SU-DHL-6 (cell line): ENCODE data around the gene TPGS1.

ENCODE experiments used
- EZH2phosphoT487 ChIP-seq: fragments of 200-600 bp; sonication (generic), shearing (Covaris generic); conservative IDR thresholded peaks from 2 replicates; pipeline ENCODE4 v1.6.1; 2018; ENCODE audit warnings: mild to moderate bottlenecking, antibody characterized with exemption, low read length, moderate library complexity, mixed read lengths
- TF ChIP-seq, protein P1 (sequence below): fragments of 200-600 bp; sonication (generic); IDR thresholded peaks from one replicate; pipeline ENCODE4 v1.5.1; 2017; ENCODE audit warnings: antibody characterized with exemption, mild to moderate bottlenecking, low read length, moderate library complexity; ENCODE audit not compliant: insufficient read depth, poor library complexity, severe bottlenecking

DNA sequence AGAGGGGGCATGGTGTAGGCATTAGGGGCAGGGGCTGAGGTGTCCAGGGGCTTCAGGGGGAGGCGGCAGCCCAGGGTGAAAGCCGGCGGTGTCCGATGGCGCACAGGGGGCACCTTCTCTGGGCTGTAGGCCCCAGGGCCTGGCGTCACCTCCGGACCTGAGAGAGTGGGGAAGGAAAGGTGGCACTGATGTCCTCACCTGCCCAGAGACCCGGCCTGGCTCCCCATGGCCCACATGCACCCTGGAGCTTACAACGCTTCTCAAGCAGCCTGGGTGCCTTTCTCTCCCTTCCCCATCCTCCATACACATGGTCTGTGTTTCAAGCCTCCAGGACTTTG, 43.1 kb upstream of the TPGS1 start:
- TF ChIP-seq, protein P1, sequence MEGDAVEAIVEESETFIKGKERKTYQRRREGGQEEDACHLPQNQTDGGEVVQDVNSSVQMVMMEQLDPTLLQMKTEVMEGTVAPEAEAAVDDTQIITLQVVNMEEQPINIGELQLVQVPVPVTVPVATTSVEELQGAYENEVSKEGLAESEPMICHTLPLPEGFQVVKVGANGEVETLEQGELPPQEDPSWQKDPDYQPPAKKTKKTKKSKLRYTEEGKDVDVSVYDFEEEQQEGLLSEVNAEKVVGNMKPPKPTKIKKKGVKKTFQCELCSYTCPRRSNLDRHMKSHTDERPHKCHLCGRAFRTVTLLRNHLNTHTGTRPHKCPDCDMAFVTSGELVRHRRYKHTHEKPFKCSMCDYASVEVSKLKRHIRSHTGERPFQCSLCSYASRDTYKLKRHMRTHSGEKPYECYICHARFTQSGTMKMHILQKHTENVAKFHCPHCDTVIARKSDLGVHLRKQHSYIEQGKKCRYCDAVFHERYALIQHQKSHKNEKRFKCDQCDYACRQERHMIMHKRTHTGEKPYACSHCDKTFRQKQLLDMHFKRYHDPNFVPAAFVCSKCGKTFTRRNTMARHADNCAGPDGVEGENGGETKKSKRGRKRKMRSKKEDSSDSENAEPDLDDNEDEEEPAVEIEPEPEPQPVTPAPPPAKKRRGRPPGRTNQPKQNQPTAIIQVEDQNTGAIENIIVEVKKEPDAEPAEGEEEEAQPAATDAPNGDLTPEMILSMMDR, result no peak
- TF ChIP-seq EZH2phosphoT487, result no peak
